Putamen (tissue), 1 donor: ENCODE data around the gene NKD1.

Source experiments
- DNase-seq: peaks from one replicate; pipeline ENCODE4 v3.0.0-alpha.2; 2016; ENCODE audit warnings: low spot score

Gene NKD1

DNA sequence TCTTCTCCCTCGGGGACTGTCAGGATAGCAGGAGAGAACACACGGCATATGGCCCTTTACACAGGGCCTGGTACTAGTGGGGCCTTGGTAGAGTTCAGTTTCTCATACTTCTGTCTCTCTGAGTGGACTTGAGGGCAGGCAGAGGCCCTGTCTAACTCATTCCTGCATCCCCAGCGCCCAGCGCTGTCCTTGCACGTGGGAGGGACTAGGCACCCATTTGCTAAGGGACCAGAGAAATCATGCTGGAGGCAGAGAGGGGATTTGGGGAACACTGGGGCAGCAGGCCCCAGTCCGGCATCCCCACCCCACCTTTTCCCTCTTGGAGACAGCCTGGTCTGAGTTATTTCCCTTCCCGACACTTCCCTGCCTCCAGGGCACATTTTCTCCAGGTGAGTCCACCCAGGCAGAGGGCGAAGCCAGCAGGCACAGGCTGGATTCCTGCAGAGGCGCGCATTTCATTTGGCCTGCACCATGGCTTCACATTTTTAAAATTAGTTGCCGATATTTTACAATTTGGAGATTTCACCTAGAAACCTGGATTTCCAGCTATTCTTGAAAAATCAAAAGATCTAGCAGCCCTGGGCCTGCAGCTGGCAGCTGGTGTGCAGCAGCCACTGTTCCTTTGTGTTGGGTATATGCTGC lies 9.7 kb upstream of the NKD1 start:
- DNase-seq: no peak

DNA sequence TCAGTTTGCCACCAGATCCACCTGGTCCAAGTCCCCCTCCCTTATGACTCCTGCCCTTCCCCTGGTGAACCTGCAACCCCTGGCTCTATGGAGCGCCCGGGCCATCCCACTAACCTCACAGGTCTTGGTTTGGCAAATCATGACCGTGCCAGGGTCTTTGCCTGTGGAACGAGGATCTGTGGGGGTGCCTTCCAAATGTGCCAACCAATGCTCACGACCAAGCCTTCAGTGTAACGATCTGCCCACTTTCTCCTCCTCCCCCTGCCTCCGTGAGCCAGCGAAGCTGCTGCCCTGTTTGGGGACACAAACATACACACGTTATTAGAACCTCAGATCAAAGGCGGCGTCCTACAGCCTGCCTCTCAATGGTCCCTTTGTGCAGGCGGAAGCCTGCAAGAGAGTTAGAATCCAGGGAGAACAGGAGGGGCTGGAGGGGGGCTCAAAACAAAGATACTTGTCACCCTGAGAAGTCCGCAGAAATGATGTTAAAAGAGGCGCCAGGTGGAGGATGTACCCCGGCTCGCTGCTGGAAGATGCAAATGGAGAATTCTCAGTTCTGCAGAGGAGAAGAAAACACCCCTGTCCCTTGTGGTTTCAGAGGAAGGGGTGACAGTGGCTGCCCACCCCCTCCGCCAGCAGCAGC lies 9.0 kb upstream of the NKD1 start:
- no peak for DNase-seq

DNA sequence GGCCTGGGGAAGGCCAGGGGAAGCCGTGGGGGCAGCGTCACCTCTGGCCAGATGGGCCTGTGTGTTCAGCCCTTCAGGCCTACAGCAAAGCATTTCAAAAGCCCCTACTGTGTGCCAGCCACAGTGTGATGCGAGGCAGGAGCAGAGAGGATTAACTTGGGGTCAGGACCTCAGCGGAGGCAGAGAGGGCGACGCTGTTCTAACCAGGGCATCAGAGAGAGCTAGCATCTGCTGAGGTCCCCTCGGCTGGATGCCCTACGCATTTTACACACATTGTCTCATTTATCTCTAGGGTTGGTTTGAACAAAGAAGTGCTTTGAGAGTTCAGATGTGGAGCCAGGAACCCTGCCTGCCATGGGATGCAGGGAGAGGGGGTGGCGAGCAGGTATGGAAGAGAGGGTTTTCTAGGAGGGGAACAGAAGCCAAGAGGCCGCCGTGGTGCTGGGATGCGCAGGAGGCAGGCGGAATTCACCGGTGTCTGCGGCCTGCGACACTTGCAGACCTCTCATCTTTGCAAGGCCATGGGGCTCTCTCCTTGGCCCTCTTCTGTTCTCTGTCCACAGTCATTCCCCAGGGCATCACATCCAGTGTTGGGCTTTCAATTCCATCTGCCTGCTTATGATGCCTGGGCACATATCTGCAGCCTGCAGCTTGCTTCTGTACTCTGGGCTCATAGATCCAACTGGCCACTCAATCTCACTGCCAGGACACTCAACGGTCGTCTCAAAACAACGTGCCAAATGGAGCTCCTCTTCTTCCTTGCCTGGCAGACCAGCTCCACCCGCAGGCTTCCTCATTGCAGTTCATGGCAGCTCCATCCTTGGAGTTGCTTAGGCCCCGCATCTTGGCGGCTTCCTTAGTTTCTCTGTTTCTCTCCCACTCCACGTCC lies 8.1 kb upstream of the NKD1 start:
- peak; percentile 75 for DNase-seq

DNA sequence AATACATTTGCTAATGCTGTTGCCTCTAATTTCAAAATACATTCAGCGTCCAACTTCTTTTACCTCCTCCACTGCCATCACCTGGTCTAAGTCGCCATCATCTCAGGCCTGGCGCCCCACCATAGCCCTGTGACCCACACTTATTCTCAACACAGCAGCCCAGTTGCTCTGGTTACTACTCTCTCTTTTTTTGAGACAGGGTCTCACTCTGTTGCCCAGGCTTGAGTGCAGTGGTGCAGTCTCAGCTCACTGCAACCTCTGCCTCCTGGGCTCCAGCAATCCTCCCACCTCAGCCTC lies 7.5 kb upstream of the NKD1 start:
- DNase-seq: no peak

DNA sequence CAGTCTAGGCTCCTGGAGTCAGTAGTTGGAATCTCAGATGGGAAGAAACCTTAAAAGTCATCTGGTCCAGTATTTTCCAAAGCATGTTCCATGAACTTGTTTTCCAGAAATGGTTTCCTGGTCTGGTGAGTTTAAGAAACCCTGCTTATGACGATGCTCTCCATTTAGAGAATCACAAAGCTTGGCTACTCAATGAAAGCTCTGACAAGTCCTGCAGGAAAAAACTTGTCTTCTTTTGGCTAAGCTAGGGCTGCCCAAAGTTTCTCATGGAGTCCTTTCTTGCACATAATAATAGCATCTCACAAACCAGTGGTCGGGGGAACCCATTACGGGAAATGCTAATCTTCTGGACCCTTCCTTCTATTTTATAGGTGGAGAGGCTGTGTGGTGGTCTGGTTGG lies 5.5 kb upstream of the NKD1 start:
- DNase-seq: no peak

DNA sequence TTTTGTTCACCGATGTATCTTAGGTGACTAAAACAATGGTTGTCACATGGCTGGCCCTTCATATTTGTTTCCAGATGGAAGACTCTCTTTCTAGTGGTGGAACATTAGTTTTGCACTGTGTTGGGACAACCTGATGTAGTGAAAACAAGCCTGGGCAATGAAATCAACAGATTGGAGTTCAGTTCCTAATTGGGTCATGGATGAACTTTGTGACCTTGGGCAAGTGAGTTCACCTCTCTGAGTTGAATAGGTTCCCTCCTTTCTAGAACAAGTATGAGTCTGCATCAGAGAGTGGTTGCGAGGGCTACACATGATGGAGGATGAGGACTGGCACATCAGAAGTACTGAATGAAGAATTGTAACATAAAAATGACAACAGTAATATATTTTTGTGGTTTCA lies 2.1 kb upstream of the NKD1 start:
- DNase-seq: no peak

DNA sequence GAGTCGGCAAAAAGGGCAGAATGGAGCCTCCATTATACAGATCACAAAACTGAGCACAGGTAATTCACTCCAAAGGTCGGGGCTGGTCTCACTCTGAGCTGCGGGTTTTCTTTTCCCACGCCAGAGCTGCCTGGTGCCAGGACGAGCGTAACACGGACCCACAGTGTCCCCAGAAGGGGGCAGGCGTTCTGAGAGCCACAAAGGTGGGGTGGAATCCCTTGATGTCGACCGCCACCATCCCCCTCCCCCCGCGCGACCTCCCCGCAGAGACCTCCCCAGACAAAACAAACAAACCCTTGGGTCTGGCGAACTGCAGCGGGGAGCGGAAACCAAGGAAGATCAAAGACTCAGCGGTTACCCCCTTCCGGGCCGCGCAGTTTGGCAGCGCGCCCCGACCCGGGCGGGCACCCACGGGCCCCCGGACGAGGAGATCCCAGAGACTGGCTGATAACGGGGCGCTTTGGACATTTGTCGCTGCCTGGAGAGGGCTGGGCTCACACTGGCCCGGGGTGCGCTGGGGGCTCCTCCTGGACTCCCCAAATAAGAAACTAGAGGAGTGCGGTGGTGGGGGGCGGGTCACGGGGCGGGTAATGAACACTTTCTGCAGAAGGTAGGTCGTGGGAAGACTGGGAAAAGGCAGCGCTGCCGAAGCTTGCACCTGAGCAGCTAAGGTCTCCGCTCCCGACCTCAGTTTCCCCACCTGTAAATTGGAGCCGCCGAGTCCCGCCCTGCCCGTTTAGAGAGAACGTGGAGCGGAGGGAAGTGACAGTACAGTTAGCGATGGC lies 664 bp upstream of the NKD1 start:
- no peak for DNase-seq

DNA sequence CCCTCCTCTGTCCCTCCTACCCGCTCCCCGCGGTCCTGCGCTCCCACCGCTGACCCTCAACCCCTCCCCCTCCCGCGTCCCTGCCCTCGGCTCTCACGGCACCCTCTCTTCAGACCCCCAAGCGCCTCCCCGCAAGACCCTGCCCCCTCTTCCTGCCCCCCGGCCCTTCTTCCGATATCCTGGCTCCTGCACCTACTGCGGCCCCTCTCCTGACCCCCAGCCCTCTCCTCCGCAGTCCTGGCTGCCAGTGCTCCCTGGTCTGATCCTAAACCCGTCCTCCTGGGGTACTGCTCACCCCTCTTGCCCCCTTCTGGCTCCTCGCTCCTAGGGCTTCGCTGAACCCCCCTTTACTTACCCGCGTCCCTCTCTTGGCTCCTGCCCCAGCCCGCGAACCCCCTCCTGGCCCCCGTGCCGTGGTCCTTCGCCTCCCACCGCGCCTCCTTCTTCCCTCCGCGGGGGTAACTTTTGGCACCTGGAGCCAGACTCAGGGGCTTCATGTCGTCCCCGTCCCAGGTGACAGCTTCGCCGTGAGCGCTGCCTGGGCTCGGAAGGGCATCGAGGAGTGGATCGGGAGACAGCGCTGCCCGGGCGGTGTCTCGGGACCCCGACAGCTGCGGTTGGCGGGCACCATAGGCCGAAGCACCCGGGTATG lies 839 bp downstream of the NKD1 start:
- no peak for DNase-seq

DNA sequence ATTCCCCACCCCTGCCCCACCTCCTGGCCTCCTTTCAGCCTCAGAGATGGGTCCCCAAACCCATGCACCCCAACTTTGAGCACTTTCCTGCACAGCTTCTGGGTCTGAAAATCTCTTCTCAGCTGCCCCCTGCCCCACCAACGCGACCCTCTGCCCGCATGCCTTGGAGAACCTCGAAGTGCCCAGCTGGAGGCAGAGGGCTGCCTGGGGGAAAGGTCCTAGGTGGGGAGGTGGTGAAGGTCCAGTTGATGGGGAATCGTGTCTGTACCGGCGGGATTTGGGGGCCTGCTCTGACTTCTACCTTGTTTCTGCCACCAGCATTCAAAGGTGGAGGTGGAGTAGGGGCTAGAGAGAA lies 1.3 kb downstream of the NKD1 start:
- DNase-seq: no peak

DNA sequence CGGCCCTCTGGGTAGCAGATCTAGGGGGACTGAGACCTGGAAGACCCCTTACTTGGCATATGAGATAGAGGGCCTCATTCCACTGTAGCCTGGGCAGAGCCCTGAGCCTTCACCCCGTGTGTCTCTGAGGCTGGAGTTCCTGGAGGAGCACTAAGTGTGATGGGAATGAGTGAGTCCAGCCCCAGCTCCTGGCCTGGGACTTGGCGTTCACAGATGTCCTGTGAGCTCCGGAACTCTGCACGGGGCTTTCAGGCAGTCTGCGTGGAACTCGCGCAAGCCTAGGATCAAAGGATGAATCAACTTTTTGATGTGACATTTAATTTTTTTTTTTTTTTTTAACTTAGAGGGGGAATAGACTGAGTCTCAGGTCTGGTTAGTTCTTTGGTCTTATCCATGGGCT lies 1.8 kb downstream of the NKD1 start:
- no peak for DNase-seq

DNA sequence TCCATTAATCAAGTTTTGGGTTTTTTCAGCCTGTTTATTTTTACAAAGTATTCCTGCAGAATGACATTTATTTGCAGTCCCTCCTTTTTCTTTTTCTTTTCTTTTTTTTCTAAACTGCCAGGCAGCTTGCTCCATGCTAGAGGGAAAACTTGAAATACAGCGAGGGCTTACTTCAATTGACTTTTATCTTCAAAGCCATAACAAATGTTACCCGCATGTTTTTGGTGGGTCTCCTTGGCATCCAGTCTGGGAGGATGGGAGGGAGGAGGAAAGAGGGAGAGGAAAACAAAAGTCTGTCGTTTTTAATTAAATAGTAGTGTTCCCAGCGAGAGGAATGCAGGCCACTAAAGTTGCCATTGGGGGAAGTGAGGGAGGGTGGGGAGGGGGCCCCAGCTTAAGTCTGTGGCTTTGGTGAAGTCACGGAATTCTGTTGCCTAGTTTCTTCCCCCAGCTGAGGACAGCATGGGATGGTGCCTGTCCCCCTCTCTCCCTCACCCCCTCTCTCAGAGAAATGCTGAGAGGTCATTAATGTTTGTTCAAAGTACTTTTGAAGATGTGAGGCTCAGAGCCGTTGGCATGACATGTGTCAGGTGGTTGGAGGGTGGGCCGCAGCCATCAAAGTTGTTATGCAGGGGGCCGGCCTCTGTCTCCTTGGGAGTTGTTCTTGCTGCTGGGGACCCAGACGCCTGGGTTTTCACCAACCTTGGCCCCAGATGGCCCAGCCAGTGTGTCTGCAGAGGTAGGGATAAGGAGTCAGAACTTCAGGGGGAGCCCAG lies 2.9 kb downstream of the NKD1 start:
- DNase-seq: no peak

DNA sequence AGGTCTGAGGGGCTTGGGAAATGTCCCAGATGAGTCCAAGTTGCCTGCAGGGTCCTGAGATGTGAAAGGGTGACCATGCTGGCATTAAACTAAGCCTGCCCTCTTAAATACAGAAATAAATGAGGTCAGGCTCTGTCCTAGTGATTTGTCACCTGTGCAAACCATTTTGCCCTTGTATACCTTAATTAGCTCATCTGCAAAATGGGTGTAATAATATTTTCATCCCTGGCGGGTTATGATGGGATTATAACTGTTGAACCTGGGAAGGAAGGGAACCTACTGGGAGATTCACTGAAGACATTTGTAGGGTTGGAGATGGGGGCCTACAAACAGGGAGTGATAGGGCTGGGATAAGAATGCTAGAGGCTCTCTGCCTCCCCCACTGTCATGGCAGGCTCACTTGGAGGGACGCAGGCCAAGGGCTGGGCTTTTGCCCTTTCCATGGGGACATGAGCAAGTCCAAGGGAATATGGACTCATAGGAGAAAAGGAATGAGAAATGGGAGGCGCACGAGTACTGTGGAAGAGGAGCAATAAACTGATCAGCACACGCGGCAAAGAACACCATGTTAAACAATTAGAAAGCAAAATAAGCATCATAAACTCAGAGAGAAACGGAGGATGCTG lies 4.4 kb downstream of the NKD1 start:
- DNase-seq: no peak

DNA sequence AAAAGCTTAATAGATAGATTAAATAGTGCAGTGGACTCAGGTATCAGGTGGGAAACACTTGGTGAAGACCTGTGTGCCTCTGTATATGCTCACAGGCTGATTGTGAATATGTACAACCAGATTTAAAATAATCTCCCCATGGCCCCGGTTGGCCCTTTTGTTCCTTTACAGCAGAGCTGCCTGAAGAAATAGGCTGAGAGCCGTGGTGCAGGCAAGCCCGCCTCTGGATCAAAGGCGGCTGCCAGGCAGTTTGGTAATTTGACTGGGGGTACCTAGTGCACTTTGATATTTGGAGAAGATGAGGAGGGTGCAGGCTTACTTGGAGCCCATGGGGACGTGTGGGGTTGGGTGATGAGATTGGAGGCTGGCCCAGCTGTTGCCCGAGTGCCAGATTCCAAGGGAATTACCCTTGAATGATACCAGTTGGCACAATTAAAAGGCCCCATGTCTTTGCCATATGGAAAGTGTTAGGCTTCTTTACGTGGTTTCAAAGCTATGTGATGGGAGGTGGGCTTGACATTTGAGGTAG lies 5.0 kb downstream of the NKD1 start:
- DNase-seq: no peak

DNA sequence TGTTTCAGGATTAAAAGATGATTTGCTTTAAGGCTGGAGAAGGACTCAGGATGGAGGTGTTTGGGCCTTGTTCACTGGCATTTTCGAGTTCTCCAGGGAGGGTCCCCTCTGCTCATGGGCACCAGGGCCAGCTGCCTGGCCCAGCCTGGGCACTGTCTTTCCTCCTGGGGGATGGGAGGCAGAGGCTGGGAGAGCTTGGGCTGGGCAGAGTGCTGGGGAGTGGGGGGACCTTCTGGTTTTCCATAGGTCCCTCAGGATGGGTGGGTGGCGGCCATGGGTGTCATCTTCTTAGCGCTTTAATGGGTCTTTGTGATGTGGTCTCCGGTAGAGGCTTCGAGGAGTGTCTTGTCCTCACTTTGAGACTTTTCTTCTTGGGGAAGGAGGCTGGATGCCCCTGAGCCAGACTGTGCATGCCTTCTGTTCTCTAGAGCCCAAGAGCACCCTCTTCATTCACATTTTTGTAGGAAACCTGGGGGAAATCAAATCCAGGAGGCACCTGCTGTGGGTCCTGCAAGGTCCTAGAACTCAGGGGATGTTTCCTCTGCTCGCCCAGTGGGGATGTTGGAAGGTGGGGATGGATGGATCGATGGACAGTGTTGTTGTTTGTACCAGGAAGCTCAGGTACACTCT lies 5.7 kb downstream of the NKD1 start:
- DNase-seq: no peak

DNA sequence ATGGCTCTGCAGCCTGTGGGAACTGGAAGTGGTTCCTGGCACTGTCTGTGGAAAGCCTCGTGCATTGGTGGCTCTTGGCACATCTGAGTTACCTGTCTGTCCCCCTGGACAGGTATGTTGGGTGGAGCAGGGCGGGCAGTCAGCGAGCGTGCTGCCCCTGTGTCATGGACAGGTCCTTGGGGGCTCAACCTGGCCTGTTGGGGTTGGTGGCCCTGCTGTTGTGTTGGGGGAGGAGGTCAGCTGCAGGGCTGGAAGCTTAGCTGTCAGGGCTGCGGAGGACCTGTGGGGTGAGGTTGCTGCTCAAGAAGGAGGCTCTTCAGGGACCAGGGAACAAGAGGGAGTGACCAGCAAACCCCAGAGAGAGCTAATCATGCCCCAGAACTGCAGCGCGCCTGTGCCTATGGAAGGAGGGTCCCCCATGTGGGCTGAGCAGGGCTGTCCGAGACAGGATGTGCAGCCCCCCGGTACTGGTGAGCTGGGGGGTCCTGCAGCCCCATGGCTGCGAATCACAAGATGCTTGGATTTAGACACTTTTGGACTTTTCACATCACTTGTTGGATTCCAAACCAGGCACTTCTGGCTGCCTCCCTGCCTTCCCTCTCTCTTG lies 7.2 kb downstream of the NKD1 start:
- no peak for DNase-seq

DNA sequence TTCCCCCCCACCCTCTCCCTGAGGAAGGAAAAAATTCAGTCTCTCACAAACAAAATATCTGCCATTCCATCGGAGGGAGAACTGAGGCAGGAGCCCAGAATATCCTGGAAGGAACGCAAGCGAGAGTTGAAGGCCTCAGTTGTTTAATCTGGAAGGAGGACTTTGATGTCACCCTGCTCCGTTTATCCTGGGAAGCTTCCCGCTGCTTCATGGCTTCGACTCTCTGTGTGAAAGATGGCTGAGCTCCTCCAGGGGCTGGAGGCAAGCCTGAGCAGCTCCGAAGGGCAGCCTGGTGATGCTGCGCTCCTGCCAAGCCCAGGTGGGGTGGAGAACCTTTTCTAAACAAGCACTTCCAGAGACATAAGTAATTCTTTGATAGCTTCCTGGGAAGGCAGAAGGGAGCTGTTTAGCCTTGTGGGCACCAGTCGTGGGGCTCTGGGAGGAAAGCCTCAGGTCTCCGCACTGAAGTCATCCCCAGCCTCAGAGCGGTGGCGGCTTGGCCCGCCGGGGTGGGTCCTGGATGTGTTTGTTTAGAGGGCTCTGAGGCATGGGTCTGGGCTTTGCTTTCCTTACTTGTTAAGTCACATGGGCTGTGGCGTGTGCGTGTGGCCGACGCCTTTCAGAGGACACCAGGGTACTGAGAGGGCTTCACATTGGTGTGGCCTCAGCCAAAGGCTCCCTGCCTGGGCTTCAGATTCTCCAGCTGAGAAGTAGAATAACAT lies 7.9 kb downstream of the NKD1 start:
- no peak for DNase-seq

DNA sequence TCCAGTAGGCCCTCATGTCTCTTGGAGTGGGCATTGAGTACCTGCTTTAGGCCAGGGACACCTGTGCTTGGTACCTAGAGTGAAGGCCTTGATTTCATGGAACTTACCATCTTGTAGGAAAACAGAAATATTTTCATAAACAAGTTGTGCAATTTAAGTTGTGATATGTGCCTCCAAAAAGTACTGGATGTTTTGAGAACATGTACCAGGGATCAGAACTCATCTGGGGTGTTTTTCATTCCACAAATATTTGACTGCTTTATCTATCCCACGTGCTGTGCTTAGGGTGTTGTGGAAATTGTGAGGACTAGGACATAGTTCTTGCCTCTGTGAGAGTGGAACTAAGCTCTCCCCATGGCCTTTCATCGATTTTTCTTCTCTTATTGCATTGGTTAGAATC lies 8.8 kb downstream of the NKD1 start:
- no peak for DNase-seq

DNA sequence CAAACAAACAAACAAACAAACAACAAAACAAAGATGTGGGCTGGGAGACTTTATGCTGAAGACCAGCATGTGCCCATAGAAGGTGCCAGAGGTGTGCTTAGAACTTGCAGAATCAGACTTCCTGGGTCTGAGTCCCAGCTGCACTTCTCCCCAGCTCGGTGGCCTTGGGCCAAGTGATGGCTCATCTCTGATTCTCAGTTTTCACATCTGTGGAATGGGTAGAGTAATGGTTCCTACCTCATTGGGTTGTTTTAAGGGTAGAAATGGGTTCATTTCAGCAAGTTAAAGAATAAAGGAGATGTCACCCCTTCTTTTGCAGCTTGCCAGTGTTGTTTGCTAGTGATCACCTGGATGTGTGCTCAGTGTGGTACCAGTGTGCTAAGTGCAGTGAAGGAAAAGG lies 10.7 kb downstream of the NKD1 start:
- no peak for DNase-seq

DNA sequence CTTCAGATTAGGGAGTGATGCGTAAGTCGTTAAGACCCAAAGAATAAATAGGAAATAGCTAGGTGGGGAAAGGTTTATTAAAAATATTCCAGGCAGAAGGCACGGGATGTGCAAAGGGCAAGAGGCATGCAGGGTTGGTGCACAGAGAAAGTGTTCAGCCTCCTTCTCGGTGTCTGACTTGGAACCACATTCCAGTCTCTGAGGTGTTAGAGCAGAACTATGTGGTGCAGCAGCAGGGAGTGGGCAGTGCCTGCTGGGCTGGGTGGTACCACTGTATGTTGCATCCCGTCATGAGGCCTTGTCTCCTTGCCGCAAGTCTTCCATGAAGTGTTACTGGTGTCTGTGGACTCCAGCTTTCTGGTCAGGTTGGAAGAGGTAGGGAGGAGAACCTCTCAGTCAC lies 11.1 kb downstream of the NKD1 start:
- no peak for DNase-seq
